Adrenal gland (tissue), 12 donors: ENCODE results near the gene KIF16B. TPM values are rescaled to one million over a fixed set of nuclear protein-coding genes. Genes with fewer than 3 reads are reported as not detected.
"Not testable (repeated sequence)": the region's sequence is repeated elsewhere in the genome, so short reads cannot be mapped to it uniquely, and the experiment has no call there.

Experiments used
- DNase-seq, 7 donors: peaks; one replicate each; pipeline ENCODE4 v3.0.0-alpha.2; 2019 to 2020
- H3K27ac ChIP-seq, 5 donors: fragments of 200-600 bp; sonication (generic) in 4 of 5; 1 replicate in 3 of 5; 2 replicates in 2 of 5; pipeline versions ENCODE4 v1.5.1 to v1.8.0; 2016 to 2020; ENCODE audit warnings: mild to moderate bottlenecking in 1 of 5
- H3K27me3 ChIP-seq: fragments of 200-600 bp; 2 replicates; pipeline ENCODE4 v1.8.0; 2021
- H3K36me3 ChIP-seq, 2 donors: fragments of 200-600 bp; replicated peaks in 1 of 2; 1 replicate in 1 of 2; 2 replicates in 1 of 2; pipeline versions ENCODE4 v1.5.1 to v1.8.0; 2018 to 2022
- H3K4me1 ChIP-seq, 2 donors: fragments of 200-600 bp; replicated peaks in 1 of 2; 1 replicate in 1 of 2; 2 replicates in 1 of 2; pipeline versions ENCODE4 v1.5.1 to v1.8.0; 2018 to 2021
- H3K4me3 ChIP-seq, 4 donors: fragments of 200-600 bp; sonication (generic) in 3 of 4; one replicate each; pipeline ENCODE4 v1.5.1; 2016 to 2018
- H3K9me3 ChIP-seq, 3 donors: fragments of 200-600 bp; sonication (generic) in 1 of 3; replicated peaks in 1 of 3; 1 replicate in 2 of 3; 2 replicates in 1 of 3; pipeline versions ENCODE4 v1.5.1 to v1.8.0; 2016 to 2021
- CTCF ChIP-seq, 6 experiments: fragments of 450-650 bp in 4 of 6; fragments of 200-600 bp in 2 of 6; sonication (generic) in 1 of 6; IDR thresholded peaks; 1 replicate in 5 of 6; 2 replicates in 1 of 6; pipeline versions ENCODE4 v1.5.1 to v1.8.0; 2016 to 2021; ENCODE audit warnings: antibody characterized with exemption in 6 of 6, mild to moderate bottlenecking in 2 of 6, moderate library complexity in 1 of 6
- POLR2A ChIP-seq, 2 donors: fragments of 450-650 bp; IDR thresholded peaks; one replicate each; pipeline ENCODE4 v1.6.1; 2017; ENCODE audit warnings: antibody characterized with exemption in 2 of 2, mild to moderate bottlenecking in 2 of 2, moderate library complexity in 1 of 2
- WGBS, 4 donors: extraction: QIAGEN DNeasy Blood & Tissue Kit in 2 of 4; methylation state at CpG; one replicate each; pipeline versions ENCODE4 v1.1.5 to v1.1.7; 2013 to 2017; 5-methylcytosine and 5-hydroxymethylcytosine counted together
- intact Hi-C, 2 donors: fragments of 100-400 bp; cut with DNase I; formaldehyde crosslinking; loops; one replicate each; pipeline versions ENCODE4 v1.14.1 to v1.15.0; 2022 to 2023
- polyA plus RNA-seq, 3 donors: library from polyadenylated mRNA; stranded (reverse); fragments of 200-250 nt in 2 of 3; fragments of 350-450 nt in 1 of 3; fragmentation: Illumina TruSeq in 1 of 3; extraction: RNeasy Lipid Tissue Mini Kit (QIAGEN cat#74804) in 1 of 3; gene quantifications; one replicate each; pipeline ENCODE4 v1.2.3, GENCODE V29; 2013 to 2014
- total RNA-seq, 9 donors: library from RNA; depleted of rRNA in 4 of 9; stranded (reverse); fragments of >200 nt in 4 of 9; fragments of 120-200 nt in 1 of 9; fragmentation: NEBNext Ultra II Directional in 1 of 9; extraction: Animal tissue kit (Norgen Biotek cat#: 25700) in 1 of 9; gene quantifications; one replicate each; pipeline versions ENCODE4 v1.1.0 to v1.2.4, GENCODE V29; 2013 to 2023
- donor health status: healthy with polysubstance abuse.
- donor health status: Bipolar disorder and iron deficiency.
- donor health status: DM: yes; HTN: yes; CAD: no.
- donor health status: DM: no; HTN: no; CAD: no.
- donor health status: DM: no; HTN: no; CAD: no.
- donor health status: DM: yes; HTN: yes; CAD: no.

Gene KIF16B
- total and polyA plus RNA-seq, 12 donors: 8.6 to 113 (median 36.1) TPM

- intact Hi-C loops: no loop called here
- TF ChIP-seq POLR2A (IDR thresholded peaks at IDR 0.05): no peak
- no peak for TF ChIP-seq CTCF (IDR thresholded peaks at IDR 0.05)
Measured at GRCh38 chr20:16229813-16230212, 343.4 kb downstream of the KIF16B start.

DNA sequence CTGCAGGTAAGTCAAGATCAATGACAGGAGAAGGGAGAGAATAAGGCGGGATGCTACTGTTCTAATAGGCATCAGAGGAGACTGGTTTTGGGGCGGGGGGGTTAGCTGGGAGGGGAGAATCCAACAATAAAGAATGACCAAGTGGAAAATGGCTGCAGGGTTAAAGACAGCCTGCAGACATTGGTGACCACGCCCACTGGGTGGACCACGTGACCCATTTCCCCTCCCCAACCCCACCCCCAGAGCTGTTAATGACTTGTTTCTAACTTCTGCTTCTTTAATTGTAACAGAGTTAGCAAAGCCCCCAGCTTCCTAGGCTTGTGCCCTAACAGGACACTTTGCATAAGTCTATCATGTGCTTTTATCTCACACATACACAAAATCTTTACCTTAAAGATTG is 344.5 kb downstream of the KIF16B start:
- intact Hi-C loops: no loop called here
- TF ChIP-seq CTCF (IDR thresholded peaks at IDR 0.05) (no peak), POLR2A (IDR thresholded peaks at IDR 0.05) (no peak)

More at GRCh38 chr20:16229813-16230212, 343.4 kb downstream of the KIF16B start:
- Histone ChIP-seq H3K27me3 (no peaks in the 10 kb centered on the region), H3K4me1 (no peaks in the 10 kb centered on the region), H3K9me3 (no peaks in the 10 kb centered on the region), H3K36me3 (no peaks in the 10 kb centered on the region), H3K4me3 (no peak overlapping the region), H3K27ac (no peak overlapping the region)
- WGBS, 4 donors: 97 to 100% (median 100%) methylated on average over 1 of the region's 1 CpG
- no peak for DNase-seq

GRCh38 chr20:16226961-16227360 is 346.3 kb downstream of the KIF16B start:
- H3K27ac ChIP-seq, H3K9me3 ChIP-seq, H3K36me3 ChIP-seq, H3K27me3 ChIP-seq, intact Hi-C loops, H3K4me1 ChIP-seq, H3K4me3 ChIP-seq: not testable (repeated sequence)
- WGBS, 4 donors: 82 to 86% methylated on average over 11 to 17 of the region's 27 CpGs; no CpG with 5 or more reads in 2 of the 4 donors
- DNase-seq: peak in 1 of 7 donors; percentile 34

More for the DNA sequence above, 344.5 kb downstream of the KIF16B start:
- Histone ChIP-seq H3K9me3 (no peaks in the 10 kb centered on the region), H3K27me3 (no peaks in the 10 kb centered on the region), H3K36me3 (no peaks in the 10 kb centered on the region), H3K4me1 (no peaks in the 10 kb centered on the region), H3K4me3 (no peak overlapping the region), H3K27ac (no peak overlapping the region)
- WGBS, 4 donors: 83 to 92% (median 89%) methylated on average over 4 of the region's 4 CpGs
- no peak for DNase-seq

DNA sequence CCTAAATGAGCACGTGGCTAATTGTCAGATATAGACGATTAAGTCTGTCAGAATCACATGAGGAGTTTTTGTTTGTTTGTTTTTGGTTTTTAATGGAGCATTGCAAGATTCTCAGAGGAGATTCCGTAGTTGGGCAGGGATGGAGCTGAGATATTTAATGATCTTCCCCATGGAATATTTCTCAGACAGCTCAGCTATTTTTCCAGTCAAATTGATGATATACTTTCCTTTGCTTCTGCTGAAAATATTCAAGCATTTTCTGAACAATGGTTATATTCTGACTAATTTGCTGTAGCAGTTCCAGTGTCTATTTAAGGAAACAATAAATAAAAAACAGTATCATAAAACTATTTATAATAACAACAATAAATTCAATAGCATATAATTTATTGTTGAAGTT is 348.4 kb downstream of the KIF16B start:
- WGBS, 4 donors: 56 to 76% (median 62%) methylated on average over 3 of the region's 3 CpGs

GRCh38 chr20:16222859-16223411 is 350.3 kb downstream of the KIF16B start:
- Histone ChIP-seq H3K27ac (no peak overlapping the region), H3K36me3 (no peaks in the 10 kb centered on the region), H3K9me3 (no peaks in the 10 kb centered on the region), H3K4me3 (no peak overlapping the region), H3K4me1 (no peaks in the 10 kb centered on the region), H3K27me3 (no peaks in the 10 kb centered on the region)
- DNase-seq: no peak
- TF ChIP-seq POLR2A (IDR thresholded peaks at IDR 0.05): no peak
- no peak for TF ChIP-seq CTCF (IDR thresholded peaks at IDR 0.05)
- WGBS, 4 donors: 85 to 93% (median 91%) methylated on average over 8 of the region's 8 CpGs
- intact Hi-C loops: no loop called here

More for the DNA sequence above, 348.4 kb downstream of the KIF16B start:
- Histone ChIP-seq H3K27me3 (no peaks in the 10 kb centered on the region), H3K9me3 (no peaks in the 10 kb centered on the region), H3K4me3 (no peak overlapping the region), H3K4me1 (no peaks in the 10 kb centered on the region), H3K27ac (no peak overlapping the region), H3K36me3 (no peaks in the 10 kb centered on the region)
- TF ChIP-seq POLR2A (IDR thresholded peaks at IDR 0.05): no peak
- intact Hi-C loops: no loop called here
- no peak for DNase-seq

Other genes starting within 250 kb of the KIF16B start
- 10 to 100 TPM; 20.5 to 79.1 (median 40.1) TPM for gene SNRPB2, start 156.6 kb upstream of the KIF16B start, total RNA-seq
- 10 to 100 TPM; 33.4 to 94.9 (median 43.5) TPM for gene SNRPB2, start 156.6 kb upstream of the KIF16B start, polyA plus RNA-seq
- gene OTOR, start 174.9 kb upstream of the KIF16B start, total RNA-seq: not detected
- not detected for gene OTOR, start 174.9 kb upstream of the KIF16B start, polyA plus RNA-seq